HL-60 (cell line): ENCODE measurements around the gene MAGIX.
A peak's percentile ranks its signal among the peaks of the same experiment; 100 is the strongest.
"Not testable (repeated sequence)": the region's sequence is repeated elsewhere in the genome, so short reads cannot be mapped to it uniquely, and the experiment has no call there.

Experiments used
- DNase-seq, 2 experiments: peaks; one replicate each; pipeline ENCODE4 v3.0.0-alpha.2; 2010 to 2020; ENCODE audit warnings: low read depth in 1 of 2, low spot score in 1 of 2
- H3K27ac ChIP-seq: fragments of 250-450 bp; sonication (Bioruptor Pico); replicated peaks from 2 replicates; pipeline ENCODE4 v1.5.1; 2020; ENCODE audit warnings: mild to moderate bottlenecking, moderate library complexity
- H3K27me3 ChIP-seq: fragments of 250-450 bp; sonication (Bioruptor Pico); 2 replicates; pipeline ENCODE4 v1.5.1; 2021; ENCODE audit warnings: mild to moderate bottlenecking, moderate library complexity; ENCODE audit not compliant: insufficient read depth, poor library complexity, severe bottlenecking
- H3K4me3 ChIP-seq: replicated peaks from 2 replicates; pipeline ENCODE4 v1.5.1; 2011; ENCODE audit warnings: mild to moderate bottlenecking, control low read depth, low read length; ENCODE audit not compliant: insufficient read depth
- CTCF ChIP-seq: IDR thresholded peaks from one replicate; pipeline ENCODE4 v1.5.1; 2011; ENCODE audit warnings: low read length, control low read depth, inconsistent platforms; ENCODE audit not compliant: insufficient read depth
- GABPA ChIP-seq: IDR thresholded peaks from 2 replicates; pipeline ENCODE4 v1.6.1; 2012; ENCODE audit warnings: low read depth
- POLR2AphosphoS5 ChIP-seq: IDR thresholded peaks from 2 replicates; pipeline ENCODE4 v1.6.1; 2012; ENCODE audit warnings: low read depth
- SPI1 ChIP-seq: IDR thresholded peaks from 2 replicates; pipeline ENCODE4 v1.6.1; 2012; ENCODE audit warnings: low read depth, mild to moderate bottlenecking, borderline replicate concordance
- TF ChIP-seq, protein P1 (sequence below): IDR thresholded peaks from 2 replicates; pipeline ENCODE4 v1.6.1; 2012; ENCODE audit warnings: low read depth; ENCODE audit not compliant: insufficient replicate concordance

MAGIX gene

DNA sequence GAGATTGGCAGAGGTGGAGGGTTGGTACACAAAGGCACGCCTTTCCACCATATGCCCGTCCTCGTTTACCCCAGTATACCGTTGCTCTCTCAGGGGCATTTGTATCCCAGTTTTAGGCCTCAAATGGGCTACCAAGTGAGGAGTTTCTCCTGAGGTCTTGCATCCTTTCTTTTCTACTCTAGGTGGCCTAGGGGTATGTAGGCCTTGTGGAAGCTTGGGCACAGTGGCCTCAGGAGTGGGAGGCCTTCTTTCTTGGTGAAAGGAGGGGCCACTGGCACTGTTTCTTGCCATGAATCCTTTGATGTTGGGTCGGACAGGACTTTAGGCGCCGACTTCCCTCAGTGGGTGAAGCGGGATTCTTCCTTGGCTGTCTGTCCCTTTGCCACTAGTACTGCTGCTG lies 15.3 kb upstream of the MAGIX start:
- H3K27me3 ChIP-seq = no peaks in the 10 kb centered on the region
- TF ChIP-seq CTCF = no peak
- TF ChIP-seq POLR2AphosphoS5 = no peak
- TF ChIP-seq, protein P1, sequence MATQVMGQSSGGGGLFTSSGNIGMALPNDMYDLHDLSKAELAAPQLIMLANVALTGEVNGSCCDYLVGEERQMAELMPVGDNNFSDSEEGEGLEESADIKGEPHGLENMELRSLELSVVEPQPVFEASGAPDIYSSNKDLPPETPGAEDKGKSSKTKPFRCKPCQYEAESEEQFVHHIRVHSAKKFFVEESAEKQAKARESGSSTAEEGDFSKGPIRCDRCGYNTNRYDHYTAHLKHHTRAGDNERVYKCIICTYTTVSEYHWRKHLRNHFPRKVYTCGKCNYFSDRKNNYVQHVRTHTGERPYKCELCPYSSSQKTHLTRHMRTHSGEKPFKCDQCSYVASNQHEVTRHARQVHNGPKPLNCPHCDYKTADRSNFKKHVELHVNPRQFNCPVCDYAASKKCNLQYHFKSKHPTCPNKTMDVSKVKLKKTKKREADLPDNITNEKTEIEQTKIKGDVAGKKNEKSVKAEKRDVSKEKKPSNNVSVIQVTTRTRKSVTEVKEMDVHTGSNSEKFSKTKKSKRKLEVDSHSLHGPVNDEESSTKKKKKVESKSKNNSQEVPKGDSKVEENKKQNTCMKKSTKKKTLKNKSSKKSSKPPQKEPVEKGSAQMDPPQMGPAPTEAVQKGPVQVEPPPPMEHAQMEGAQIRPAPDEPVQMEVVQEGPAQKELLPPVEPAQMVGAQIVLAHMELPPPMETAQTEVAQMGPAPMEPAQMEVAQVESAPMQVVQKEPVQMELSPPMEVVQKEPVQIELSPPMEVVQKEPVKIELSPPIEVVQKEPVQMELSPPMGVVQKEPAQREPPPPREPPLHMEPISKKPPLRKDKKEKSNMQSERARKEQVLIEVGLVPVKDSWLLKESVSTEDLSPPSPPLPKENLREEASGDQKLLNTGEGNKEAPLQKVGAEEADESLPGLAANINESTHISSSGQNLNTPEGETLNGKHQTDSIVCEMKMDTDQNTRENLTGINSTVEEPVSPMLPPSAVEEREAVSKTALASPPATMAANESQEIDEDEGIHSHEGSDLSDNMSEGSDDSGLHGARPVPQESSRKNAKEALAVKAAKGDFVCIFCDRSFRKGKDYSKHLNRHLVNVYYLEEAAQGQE = no peak
- TF ChIP-seq GABPA = no peak
- TF ChIP-seq SPI1 = no peak
- no peak for DNase-seq
- H3K4me3 ChIP-seq = no peak overlapping the region
- H3K27ac ChIP-seq = no peak overlapping the region

DNA sequence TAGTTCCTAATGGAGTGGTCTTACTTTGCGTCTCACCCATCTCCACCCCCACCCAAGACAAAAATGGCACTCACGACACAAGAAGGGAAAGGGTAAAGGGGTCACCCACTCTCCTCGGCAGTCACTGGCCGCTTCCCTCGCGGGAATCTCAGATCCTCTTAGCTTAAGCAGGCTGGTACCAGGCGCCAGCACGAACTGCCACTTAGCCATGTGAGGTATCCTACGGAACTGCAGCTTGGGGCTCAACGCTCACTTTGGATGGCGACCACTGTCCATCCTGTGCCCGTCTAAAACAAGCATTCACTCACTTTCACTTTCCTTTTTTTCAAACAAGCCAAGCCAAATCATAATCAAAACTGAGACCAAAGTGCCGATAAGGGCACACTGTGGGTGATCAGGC lies 14.6 kb upstream of the MAGIX start:
- DNase-seq = no peak
- Histone ChIP-seq H3K4me3 (no peak overlapping the region), H3K27ac (no peak overlapping the region), H3K27me3 (no peaks in the 10 kb centered on the region)
- TF ChIP-seq POLR2AphosphoS5 = no peak
- TF ChIP-seq GABPA = no peak
- no peak for TF ChIP-seq SPI1
- no peak for TF ChIP-seq CTCF
- TF ChIP-seq, protein P1 = no peak

DNA sequence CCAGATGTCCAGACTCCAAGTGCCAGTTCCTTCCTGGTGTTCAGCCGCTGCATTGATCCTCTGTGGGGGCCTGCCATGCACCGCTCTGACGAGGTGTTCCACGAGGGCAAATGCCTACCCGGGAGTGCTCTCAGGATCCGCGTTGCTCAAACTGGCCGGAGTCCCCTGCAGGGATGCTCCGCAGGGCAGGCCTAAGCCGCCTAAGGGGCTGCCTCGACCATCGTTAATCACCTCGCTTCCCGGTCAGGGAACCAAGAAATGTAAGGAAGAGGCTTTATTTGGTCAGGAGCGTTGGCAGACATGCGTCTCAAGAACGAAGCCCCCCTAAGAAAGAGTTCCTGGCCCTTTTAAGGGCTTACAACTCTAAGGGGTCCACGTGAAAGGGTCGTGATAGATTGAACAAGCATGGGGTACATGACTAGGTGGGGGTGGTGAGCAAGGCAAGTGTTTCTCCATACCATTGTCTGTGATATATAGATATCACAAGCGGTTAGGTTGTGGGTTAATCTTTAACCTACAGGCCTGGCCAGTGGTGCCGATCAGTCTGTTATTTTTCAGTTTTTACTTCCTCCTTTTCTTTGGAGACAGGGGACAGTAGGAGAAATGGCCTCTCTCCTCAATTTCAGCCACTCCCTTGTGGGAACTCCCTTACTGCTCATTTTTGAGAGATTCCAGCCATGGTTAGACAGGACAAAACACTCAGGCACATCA lies 14.0 kb upstream of the MAGIX start:
- peak overlapping the region; percentile 41 for H3K27ac ChIP-seq
- not testable (repeated sequence) for DNase-seq, H3K4me3 ChIP-seq, H3K27me3 ChIP-seq

DNA sequence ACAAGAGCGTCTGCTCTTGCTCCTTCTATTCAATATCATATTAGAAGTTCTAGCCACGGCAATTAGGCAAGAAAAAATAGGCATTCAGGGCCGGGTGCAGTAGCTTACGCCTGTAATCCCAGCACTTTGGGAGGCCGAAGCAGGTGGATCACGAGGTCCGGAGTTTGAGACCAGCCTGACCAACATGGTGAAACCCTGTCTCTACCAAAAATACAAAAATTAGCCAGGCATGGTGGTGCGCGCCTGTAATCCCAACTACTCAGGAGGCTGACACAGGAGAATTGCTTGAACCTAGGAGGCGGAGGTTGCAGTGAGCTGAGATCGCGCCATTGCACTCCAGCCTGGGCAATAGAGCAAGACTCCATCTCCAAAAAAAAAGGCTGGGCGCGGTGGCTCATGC lies 13.3 kb upstream of the MAGIX start:
- not testable (repeated sequence) for H3K27me3 ChIP-seq, DNase-seq, H3K4me3 ChIP-seq
- peak overlapping the region; percentile 41 for H3K27ac ChIP-seq

DNA sequence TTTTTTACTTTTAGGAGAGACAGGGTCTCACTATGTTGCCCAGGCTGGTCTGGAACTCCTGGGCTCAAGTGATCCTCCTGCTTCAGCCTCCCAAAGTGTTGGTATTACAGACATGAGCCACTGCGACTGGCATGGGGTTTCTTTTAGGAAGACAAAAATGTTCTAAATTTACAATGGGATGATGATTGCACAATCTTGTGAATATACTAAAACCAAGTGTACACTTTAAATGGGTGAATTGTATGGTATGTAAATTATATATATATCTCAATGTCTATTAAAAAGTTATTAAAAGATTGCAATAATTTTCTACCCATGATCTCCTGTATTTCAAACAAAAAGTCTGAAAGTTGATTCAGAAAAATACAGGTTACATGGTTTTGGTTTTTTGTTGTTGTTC lies 9.1 kb upstream of the MAGIX start:
- H3K27ac ChIP-seq = no peak overlapping the region
- H3K27me3 ChIP-seq = no peaks in the 10 kb centered on the region
- no peak overlapping the region for H3K4me3 ChIP-seq
- DNase-seq = no peak
- TF ChIP-seq POLR2AphosphoS5 = no peak
- TF ChIP-seq GABPA = no peak
- no peak for TF ChIP-seq CTCF
- no peak for TF ChIP-seq SPI1
- TF ChIP-seq, protein P1 = no peak
